Uterus (tissue), 4 donors: Measurements from ENCODE around the gene ACTL6B. TPM values are rescaled to one million over a fixed set of nuclear protein-coding genes. Genes with fewer than 3 reads are reported as not detected.

Source experiments
- DNase-seq, 2 donors: peaks; one replicate each; pipeline ENCODE4 v3.0.0-alpha.2; 2019 to 2020
- H3K27ac ChIP-seq, 2 donors: fragments of 200-600 bp; sonication (generic); 1 replicate in 1 of 2; 2 replicates in 1 of 2; pipeline ENCODE4 v1.5.1; 2016 to 2018
- H3K27me3 ChIP-seq, 2 donors: fragments of 200-600 bp; sonication (generic); one replicate each; pipeline ENCODE4 v1.5.1; 2018 to 2019; ENCODE audit warnings: control low read depth in 1 of 2
- H3K36me3 ChIP-seq, 2 donors: fragments of 200-600 bp; sonication (generic); one replicate each; pipeline ENCODE4 v1.5.1; 2019; ENCODE audit warnings: control low read depth in 1 of 2
- H3K4me1 ChIP-seq, 2 donors: fragments of 200-600 bp; sonication (generic); one replicate each; pipeline ENCODE4 v1.5.1; 2018 to 2019; ENCODE audit warnings: control low read depth in 1 of 2
- H3K4me3 ChIP-seq, 2 donors: fragments of 200-600 bp; sonication (generic); 1 replicate in 1 of 2; 2 replicates in 1 of 2; pipeline ENCODE4 v1.5.1; 2018 to 2019; ENCODE audit warnings: mild to moderate bottlenecking in 1 of 2
- H3K9me3 ChIP-seq, 2 donors: fragments of 200-600 bp; sonication (generic); one replicate each; pipeline ENCODE4 v1.5.1; 2019; ENCODE audit warnings: control low read depth in 1 of 2
- POLR2A ChIP-seq, 2 donors: fragments of 450-650 bp; IDR thresholded peaks; one replicate each; pipeline ENCODE4 v1.6.1; 2016; ENCODE audit warnings: antibody characterized with exemption in 2 of 2, mild to moderate bottlenecking in 1 of 2, moderate library complexity in 1 of 2
- intact Hi-C: fragments of 100-400 bp; cut with DNase I; formaldehyde crosslinking; loops from one replicate; pipeline ENCODE4 v1.15.1; 2023; ENCODE audit warnings: low total_unique reads
- total RNA-seq, 4 donors: library from RNA; depleted of rRNA in 3 of 4; stranded (reverse); fragments of >200 nt in 3 of 4; gene quantifications; one replicate each; pipeline versions ENCODE4 v1.1.0 to v1.2.4, GENCODE V29; 2014 to 2023
- TF ChIP-seq, protein P1 (sequence below), 4 experiments: fragments of 200-600 bp in 2 of 4; fragments of 450-650 bp in 2 of 4; sonication (generic) in 2 of 4; IDR thresholded peaks; one replicate each; pipeline ENCODE4 v1.5.1; 2016 to 2019; ENCODE audit warnings: antibody characterized with exemption in 4 of 4, mild to moderate bottlenecking in 2 of 4, moderate library complexity in 1 of 4
- donor health status: DM: yes; HTN: yes; CAD: no.

The ACTL6B gene
- total RNA-seq, 4 donors from 2014 or later: not detected

DNA sequence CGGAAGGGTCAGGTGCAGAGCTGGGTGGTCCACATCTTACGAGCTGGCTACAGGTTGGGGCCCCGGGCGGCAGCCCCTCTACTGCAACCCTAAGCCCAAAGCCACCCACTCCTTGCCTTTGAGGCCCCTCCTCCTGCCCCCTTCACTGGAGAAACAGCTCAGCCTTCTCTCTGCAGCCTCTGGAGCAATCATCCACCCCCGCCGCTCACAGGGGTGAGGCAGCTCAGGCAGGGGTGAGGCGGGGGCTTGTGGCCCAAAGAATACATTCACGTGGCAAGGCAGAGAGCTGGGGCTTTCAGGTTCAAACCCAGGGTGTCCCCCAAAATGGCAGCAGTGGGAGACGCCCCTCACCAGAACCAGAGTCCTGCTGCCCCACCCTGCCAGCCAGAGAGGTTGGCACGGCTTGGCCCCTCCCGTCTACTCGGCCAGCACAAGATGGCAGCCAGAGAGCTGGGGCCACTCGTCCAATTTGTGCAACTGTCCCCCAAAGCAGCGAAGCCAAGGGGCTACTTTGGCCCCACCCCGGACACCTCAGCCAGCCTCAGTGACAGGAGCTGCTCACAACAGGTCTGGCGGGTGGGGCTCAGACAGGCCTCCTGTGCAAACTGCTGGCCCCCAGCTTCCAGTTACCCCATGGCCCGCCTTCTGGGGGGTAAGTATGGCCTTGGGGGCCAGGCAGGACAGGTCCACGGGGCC lies 24.5 kb upstream of the ACTL6B start:
- peak in 1 of 2 donors; percentile 41 for DNase-seq
- Histone ChIP-seq H3K9me3 (no peaks in the 10 kb centered on the region), H3K4me3 (no peak overlapping the region), H3K36me3 (no peaks in the 10 kb centered on the region), H3K4me1 (no peaks in the 10 kb centered on the region), H3K27ac (peak overlapping the region; percentile 47 to 56), H3K27me3 (no peaks in the 10 kb centered on the region)
- TF ChIP-seq POLR2A (IDR thresholded peaks at IDR 0.05): no peak
- TF ChIP-seq, protein P1, sequence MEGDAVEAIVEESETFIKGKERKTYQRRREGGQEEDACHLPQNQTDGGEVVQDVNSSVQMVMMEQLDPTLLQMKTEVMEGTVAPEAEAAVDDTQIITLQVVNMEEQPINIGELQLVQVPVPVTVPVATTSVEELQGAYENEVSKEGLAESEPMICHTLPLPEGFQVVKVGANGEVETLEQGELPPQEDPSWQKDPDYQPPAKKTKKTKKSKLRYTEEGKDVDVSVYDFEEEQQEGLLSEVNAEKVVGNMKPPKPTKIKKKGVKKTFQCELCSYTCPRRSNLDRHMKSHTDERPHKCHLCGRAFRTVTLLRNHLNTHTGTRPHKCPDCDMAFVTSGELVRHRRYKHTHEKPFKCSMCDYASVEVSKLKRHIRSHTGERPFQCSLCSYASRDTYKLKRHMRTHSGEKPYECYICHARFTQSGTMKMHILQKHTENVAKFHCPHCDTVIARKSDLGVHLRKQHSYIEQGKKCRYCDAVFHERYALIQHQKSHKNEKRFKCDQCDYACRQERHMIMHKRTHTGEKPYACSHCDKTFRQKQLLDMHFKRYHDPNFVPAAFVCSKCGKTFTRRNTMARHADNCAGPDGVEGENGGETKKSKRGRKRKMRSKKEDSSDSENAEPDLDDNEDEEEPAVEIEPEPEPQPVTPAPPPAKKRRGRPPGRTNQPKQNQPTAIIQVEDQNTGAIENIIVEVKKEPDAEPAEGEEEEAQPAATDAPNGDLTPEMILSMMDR (IDR thresholded peaks at IDR 0.05): no peak
- intact Hi-C loops: loop anchor here (10.0 kb wide), 2 partner anchors 116 to 216 kb away; partner anchors contain the start of gene SPACDR

DNA sequence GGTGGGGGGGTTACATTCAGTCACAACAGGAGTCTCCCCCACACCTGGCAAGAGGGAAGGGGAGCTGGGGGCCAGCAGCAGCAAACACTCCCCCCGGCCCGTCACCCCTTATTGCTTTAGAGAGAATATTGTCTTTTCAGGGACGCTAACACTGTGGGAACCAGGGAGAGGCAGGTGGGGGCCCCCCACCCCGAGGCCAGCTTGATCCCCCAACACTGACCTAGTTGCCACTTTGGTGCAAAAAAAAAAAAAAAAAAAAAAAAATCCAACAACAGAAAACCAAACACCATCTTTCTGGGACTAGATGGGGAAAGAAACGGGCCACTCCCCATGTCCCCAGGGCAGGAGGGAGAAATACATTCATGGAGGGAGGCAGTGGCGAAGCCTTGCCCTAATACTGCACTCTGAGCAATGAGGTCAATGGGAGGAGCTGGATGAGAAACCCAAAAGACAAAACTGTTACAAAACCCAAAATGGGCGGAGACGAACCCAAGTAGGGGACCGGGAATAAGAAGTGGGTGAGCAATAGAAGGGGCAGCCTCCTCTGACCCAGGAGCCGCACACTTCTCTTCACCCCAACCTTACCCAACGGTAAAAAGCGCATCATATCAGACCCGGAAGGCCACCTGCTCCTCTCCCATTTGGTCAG lies 23.8 kb upstream of the ACTL6B start:
- peak; percentile 58 to 70 for DNase-seq
- TF ChIP-seq, protein P1 (IDR thresholded peaks at IDR 0.05): no peak
- TF ChIP-seq POLR2A (IDR thresholded peaks at IDR 0.05): no peak
- H3K36me3 ChIP-seq: no peaks in the 10 kb centered on the region
- peak overlapping the region; percentile 47 to 56 for H3K27ac ChIP-seq
- no peaks in the 10 kb centered on the region for H3K27me3 ChIP-seq
- H3K4me3 ChIP-seq: no peak overlapping the region
- H3K4me1 ChIP-seq: no peaks in the 10 kb centered on the region
- H3K9me3 ChIP-seq: no peaks in the 10 kb centered on the region
- intact Hi-C loops: loop anchor here (10.0 kb wide), 3 partner anchors 95 to 215 kb away; partner anchors contain the start of genes FBXO24, LRCH4 and SPACDR

- intact Hi-C loops: loop anchor here (10.0 kb wide), 1 partner anchor 95 kb away; the partner anchor contains the start of genes FBXO24 and LRCH4
- H3K27me3 ChIP-seq: no peaks in the 10 kb centered on the region
- TF ChIP-seq, protein P1 (IDR thresholded peaks at IDR 0.05): no peak
- TF ChIP-seq POLR2A (IDR thresholded peaks at IDR 0.05): no peak
- H3K4me1 ChIP-seq: no peaks in the 10 kb centered on the region
- peak overlapping the region; percentile 47 to 56 for H3K27ac ChIP-seq
- H3K9me3 ChIP-seq: no peaks in the 10 kb centered on the region
- no peak for DNase-seq
- H3K36me3 ChIP-seq: no peaks in the 10 kb centered on the region
- no peak overlapping the region for H3K4me3 ChIP-seq
Observed at GRCh38 chr7:100679129-100679926, 23.1 kb upstream of the ACTL6B start.

DNA sequence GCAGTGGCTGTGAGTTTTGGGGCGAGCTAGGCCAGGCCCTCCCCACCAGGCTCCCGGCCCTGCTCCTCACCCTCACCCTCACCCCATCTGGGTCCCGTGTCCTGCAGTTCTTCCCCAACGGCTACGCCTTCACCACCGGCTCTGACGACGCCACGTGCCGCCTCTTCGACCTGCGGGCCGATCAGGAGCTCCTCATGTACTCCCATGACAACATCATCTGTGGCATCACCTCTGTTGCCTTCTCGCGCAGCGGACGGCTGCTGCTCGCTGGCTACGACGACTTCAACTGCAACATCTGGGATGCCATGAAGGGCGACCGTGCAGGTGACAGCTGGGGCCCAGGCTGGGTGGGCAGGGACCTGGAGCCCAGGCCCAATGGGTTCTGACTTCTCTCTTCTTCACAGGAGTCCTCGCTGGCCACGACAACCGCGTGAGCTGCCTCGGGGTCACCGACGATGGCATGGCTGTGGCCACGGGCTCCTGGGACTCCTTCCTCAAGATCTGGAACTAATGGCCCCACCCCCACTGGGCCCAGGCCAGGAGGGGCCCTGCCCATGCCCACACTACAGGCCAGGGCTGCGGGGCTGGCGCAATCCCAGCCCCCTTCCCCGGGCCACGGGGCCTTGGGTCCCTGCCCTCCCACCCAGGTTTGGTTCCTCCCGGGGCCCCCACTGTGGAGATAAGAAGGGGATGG lies 22.2 kb upstream of the ACTL6B start:
- DNase-seq: peak in 1 of 2 donors; percentile 41
- Histone ChIP-seq H3K27ac (peak overlapping the region in 1 of 2 donors; percentile 56), H3K27me3 (no peaks in the 10 kb centered on the region), H3K9me3 (no peaks in the 10 kb centered on the region), H3K36me3 (no peaks in the 10 kb centered on the region), H3K4me3 (no peak overlapping the region), H3K4me1 (no peaks in the 10 kb centered on the region)
- TF ChIP-seq, protein P1 (IDR thresholded peaks at IDR 0.05): no peak
- no peak for TF ChIP-seq POLR2A (IDR thresholded peaks at IDR 0.05)
- intact Hi-C loops: loop anchor here (10.0 kb wide), 1 partner anchor 94 kb away; the partner anchor contains the start of genes FBXO24 and LRCH4
